COR-L47 (cell line): ENCODE data around the gene TP53AIP1.

Source experiments
- DNase-seq: peaks from one replicate; lab custom pipeline; 2025; lab: John Stamatoyannopoulos, UW

Gene TP53AIP1

GRCh38 chr11:128942817-128943427, at the start of gene TP53AIP1:
TSS of gene TP53AIP1 (minus strand) at chr11:128942871. CDS start at chr11:128937818, 5,053 bp downstream.
- no peak for DNase-seq

DNA sequence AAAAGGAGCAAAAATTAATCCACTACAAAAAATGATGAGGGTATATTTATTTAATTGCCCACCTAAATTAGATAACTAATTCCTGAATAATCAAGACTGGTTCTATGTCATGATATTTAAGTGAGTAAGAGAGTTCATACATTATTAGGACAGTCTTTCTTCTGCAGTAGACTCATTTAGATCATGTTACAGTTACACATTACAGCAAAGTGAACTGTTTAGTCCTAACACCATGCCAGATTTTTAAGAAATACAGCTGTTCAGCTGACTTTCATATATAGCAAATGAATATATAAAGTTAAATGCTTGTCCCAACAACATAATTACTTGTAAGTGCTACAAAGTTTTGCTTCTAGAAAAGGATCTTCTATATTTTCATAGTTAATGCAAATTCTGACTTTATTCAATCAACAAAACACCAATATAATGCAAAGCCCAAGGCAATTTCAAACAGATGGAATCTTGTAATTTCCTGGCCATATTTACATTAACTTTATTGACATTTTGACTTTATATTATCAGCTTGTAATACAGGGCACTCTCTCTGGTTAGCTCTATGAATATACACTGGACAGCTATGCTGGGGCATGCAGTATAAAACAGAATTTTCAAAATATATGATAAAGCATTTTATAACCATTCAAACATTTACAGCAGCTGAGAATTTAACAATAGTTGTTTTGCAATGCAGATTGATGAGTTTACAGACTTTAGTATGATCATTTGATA, 45.7 kb upstream of the TP53AIP1 start:
- DNase-seq = no peak

DNA sequence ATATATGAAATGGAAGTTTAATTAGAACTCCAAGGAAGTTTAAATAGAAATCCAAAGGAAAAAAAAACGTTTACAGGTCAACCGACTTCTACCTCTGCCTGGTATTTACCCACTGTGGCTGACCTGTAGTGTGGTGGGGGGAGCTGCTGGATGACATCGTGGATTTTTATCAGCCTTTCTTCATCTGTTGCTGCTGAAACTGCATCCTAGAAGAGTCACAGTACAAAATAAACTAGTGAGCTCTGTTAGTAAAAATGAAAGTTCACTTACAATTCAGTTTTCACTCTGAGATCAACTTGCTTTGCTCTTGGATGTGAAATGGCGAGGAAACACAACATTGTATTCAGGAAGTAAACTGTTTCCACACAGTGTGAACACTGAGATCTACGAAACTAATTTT, 43.2 kb upstream of the TP53AIP1 start:
- no peak for DNase-seq

GRCh38 chr11:128983023-128983422, 40.4 kb upstream of the TP53AIP1 start:
- DNase-seq = no peak

DNA sequence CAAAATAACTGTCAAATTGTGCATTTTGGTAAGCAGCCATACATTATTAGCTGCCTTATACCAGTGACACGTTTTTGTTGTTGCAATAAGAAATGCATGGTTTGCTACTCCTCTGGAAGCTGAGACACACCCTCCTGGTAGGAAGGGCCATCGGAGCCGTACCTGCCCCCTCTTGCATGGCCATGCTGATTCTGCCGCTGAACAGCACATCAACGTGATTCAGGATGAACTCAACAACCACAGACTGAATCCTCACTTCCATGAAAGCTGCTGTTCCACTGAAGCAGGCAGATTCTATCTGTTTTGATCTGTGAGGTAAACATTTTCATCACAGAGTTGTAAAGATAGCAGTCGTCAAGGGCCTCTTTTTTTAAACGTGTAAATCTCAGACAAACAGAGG, 38.6 kb upstream of the TP53AIP1 start:
- DNase-seq = no peak

DNA sequence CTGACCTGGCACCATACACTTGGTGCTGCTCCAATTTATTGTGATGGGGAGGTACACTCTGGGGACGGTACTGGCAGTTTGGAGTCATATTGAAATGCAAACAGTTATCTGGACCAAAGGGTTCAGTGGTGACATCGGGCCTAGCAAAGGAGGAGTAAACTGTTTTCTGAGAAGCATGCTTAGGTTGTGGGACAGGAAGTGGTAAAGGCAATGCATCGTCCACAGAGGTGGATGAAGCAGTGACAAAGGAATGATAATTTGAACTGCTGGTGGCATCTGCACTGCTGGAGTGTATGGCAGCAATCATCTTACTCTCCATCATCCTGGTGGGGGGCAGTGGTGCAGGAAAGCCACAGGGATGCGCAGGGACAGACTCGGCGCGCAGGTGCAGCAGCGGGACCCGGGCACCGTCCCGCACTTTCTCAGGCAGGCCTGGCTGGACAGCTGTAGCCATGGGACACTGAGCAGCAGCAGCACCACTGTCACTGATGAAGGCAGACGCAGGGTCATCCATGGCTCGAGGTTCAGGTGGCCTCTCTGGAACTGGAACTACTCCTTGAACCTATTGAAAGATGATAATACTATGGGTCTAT, 28.0 kb upstream of the TP53AIP1 start:
- DNase-seq = no peak

DNA sequence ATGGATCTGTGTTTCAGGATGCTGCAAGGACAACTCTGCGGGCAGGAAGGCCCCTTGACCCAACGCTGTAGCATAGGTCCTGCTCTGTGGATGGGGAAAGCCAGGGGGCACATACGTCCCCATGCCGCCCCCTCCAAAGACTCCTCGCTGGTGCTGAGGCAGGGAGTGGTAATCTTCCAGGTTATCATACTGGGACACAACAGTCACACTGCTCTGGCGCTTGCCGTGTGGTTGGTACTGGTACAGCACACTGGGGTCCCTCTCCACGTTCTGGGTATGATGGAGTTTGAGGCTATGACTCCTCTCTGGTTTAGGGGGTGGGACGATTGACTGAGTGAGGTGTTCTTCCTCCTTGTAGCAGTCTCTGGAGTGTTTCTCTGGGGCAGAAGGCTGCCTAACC, 26.2 kb upstream of the TP53AIP1 start:
- no peak for DNase-seq

DNA sequence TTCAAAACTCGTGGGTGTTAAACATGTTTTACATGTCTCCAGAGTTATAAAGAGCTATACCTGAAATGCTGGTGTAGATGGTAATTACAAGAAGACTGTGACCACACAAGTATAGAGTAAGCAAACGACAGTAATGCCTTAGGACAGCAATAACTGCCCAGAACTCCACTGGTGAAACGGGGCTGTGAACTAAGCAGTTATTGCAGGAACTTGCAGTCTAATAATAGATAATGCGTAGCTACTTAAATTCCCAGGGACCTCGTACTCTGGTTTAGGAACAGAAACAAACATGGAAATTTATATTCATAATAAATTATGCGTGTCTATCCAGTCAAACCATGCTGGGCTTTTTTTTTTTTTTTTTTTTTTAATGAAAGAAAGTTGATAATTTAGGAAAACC, 24.9 kb upstream of the TP53AIP1 start:
- DNase-seq = no peak

- no peak for DNase-seq
These were observed 22.8 kb upstream of the TP53AIP1 start for GRCh38 chr11:128965485-128965884.

DNA sequence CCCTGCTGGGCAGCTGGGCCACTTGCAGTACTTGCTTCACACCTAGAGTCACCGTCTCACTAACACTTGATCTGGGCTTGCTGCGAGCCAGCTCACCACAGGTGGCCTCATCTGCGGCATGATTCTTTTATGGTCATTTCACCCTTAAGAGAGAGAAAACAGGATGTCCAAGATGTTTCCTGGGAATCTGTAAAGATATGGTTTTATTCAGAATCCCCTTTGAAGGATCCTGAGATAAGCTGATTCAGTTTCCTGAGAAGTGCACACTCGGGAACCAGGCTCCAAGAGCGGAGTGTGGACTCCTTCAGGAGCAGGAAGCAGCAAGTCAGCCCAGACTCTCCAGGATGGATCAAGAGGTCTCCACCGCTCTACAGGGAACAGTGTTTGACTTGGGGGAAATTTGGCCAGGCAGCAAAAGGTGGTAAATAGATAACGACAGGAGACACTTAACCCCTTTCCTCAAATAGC, 21.8 kb upstream of the TP53AIP1 start:
- no peak for DNase-seq

DNA sequence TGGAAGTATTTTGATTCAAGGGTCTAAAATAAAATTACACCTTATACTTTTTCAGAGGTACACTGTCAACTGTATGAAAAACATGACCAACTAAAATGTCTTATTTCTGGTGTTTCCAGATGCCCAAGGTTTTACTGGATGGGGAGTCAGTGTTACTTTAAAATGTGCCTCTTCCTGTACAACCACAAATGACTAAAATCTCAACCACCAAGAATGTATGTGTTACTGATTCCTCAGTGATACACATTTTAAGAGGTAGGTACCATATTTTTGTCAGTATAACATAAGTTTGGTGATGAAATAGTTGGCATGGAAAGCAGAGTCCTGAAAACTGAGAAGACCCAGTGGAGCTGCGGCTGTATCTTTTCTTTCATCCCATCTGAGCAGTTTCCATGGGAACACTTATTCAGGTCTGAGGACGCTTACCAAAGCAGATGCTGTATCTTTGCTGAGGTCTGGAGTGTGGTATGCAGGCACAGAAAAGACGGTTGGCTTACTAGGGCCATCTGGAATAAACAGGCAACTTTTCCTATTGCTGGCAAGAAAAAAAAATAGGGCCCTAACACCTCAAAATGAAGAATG, 21.2 kb upstream of the TP53AIP1 start:
- no peak for DNase-seq

GRCh38 chr11:128962896-128963295, 20.2 kb upstream of the TP53AIP1 start:
- DNase-seq = no peak

- no peak for DNase-seq
These were observed 19.0 kb upstream of the TP53AIP1 start for GRCh38 chr11:128961645-128962044.

GRCh38 chr11:128957202-128957482, 14.5 kb upstream of the TP53AIP1 start:
- no peak for DNase-seq

GRCh38 chr11:128956401-128957201, 13.9 kb upstream of the TP53AIP1 start:
- DNase-seq = peak; percentile 66

- no peak for DNase-seq
These were observed 13.0 kb upstream of the TP53AIP1 start for GRCh38 chr11:128955636-128956035.

DNA sequence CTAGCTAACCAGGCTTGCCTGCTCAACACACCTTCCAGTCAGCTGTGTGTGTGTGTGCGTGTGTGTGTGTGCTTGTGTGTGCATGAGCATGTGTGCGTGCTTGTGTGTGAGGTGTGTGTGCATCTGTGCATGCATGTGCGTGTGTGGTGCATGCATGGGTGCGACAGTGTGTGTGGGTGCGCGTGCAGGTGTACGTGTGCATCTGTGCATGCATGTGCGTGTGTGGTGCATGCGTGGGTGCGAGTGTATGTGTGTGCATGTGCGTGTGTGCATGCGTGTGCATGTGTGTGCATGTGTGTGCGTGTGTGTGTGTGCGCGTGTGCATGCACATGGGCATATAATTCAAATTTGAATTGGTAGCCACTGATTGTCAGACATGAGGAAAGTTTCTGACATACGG, 10.5 kb upstream of the TP53AIP1 start:
- no peak for DNase-seq

GRCh38 chr11:128949791-128950454, 7.3 kb upstream of the TP53AIP1 start:
- no peak for DNase-seq

DNA sequence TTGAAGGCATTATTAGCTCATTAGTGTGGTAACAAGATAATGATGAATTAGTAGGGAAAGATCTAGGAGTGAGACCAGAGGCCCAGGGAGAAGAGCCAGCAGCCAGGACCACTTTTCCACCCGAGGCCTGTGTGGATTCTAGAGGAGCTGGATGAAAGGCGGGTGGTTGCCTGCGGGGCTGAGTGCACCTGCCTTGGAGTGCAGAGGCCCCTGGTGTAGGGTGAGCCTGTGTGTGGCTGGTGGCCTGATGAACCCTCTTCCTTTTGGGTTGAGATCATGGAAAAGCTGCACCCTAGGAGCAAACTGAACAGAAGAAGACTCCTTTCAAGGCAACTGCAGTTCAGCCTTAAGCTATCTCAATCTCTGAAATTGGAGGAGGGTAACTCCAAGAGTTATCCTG, 5.9 kb upstream of the TP53AIP1 start:
- peak; percentile 18 for DNase-seq

- DNase-seq = no peak
These were observed 5.1 kb upstream of the TP53AIP1 start for GRCh38 chr11:128947773-128948172.

GRCh38 chr11:128946648-128947047, 4.0 kb upstream of the TP53AIP1 start:
- no peak for DNase-seq
